NT2/D1 (cell line): ENCODE measurements around the gene ARHGAP32.

ENCODE experiments used
- YY1 ChIP-seq: IDR thresholded peaks from 2 replicates; pipeline ENCODE4 v1.6.1; 2011; ENCODE audit not compliant: insufficient read length, insufficient read depth
- ZNF274 ChIP-seq: IDR thresholded peaks from 2 replicates; pipeline ENCODE4 v1.6.1; 2011; ENCODE audit warnings: mild to moderate bottlenecking, low read depth, low read length

DNA sequence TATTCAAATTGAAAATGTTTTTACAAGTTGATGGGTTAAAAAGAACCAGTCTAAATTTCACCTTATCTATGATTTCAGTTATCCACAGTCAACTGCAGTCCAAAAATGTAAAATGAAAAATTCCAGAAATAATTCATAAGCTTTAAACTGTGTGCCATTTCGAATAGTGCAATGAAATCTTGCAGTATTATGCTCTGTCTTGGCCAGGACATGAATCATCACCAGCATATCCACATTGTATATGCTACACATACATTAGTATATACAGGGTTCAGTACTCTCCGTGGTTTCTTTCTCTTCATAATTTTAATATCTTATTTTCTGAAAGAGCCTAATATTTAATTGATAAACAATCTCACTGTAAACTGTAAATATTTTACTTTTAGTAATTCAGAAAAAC lies 45.9 kb downstream of the ARHGAP32 start:
- TF ChIP-seq ZNF274, result no peak
- TF ChIP-seq YY1, result no peak
